ENCODE results near the gene UBL7.

UBL7 gene

GRCh38 chr15:74451861-74452835 is 8.8 kb downstream of the UBL7 start:
- no peak for TF ChIP-seq ZFX (IDR thresholded peaks at IDR 0.05)
- no peak overlapping the region for H3K27ac ChIP-seq

GRCh38 chr15:74451322-74451721 is 9.6 kb downstream of the UBL7 start:
- H3K27ac ChIP-seq: no peak overlapping the region
- TF ChIP-seq CTCF (conservative IDR thresholded peaks at IDR 0.05): no peak
- TF ChIP-seq ZFX (IDR thresholded peaks at IDR 0.05): no peak

- no peak for TF ChIP-seq CTCF (conservative IDR thresholded peaks at IDR 0.05)
- TF ChIP-seq ZFX (IDR thresholded peaks at IDR 0.05): no peak
- H3K27ac ChIP-seq: no peak overlapping the region
These were observed 11.2 kb downstream of the UBL7 start for GRCh38 chr15:74449643-74450205.

- TF ChIP-seq CTCF (conservative IDR thresholded peaks at IDR 0.05) (no peak), ZFX (IDR thresholded peaks at IDR 0.05) (no peak)
- H3K27ac ChIP-seq: no peak overlapping the region
These were observed 11.9 kb downstream of the UBL7 start for GRCh38 chr15:74449095-74449494.

- TF ChIP-seq ZFX (IDR thresholded peaks at IDR 0.05) (no peak), CTCF (conservative IDR thresholded peaks at IDR 0.05) (no peak)
- H3K27ac ChIP-seq: no peak overlapping the region
These were observed 14.9 kb downstream of the UBL7 start for GRCh38 chr15:74445816-74446763.

GRCh38 chr15:74444106-74445062 is 16.6 kb downstream of the UBL7 start:
- H3K27ac ChIP-seq: no peak overlapping the region
- TF ChIP-seq ZFX (IDR thresholded peaks at IDR 0.05): no peak
- TF ChIP-seq CTCF (conservative IDR thresholded peaks at IDR 0.05): no peak
